K562 (cell line): ENCODE data around the gene PYGO2. TPM values are rescaled to one million over a fixed set of nuclear protein-coding genes. Genes with fewer than 3 reads are reported as not detected.

Experiments used
- CREB3 ChIP-seq: fragments of 450-650 bp; conservative IDR thresholded peaks from 2 replicates; pipeline ENCODE4 v1.6.1; 2016; ENCODE audit warnings: missing genetic modification characterization, low read depth, mild to moderate bottlenecking, missing compliant biosample characterization, moderate library complexity
- MYC ChIP-seq, 2 experiments: fragments of 250-450 bp in 1 of 2; sonication (Bioruptor Pico) in 1 of 2; IDR thresholded peaks; 2 replicates each; pipeline versions ENCODE4 v1.5.1 to v1.6.1; 2012 to 2021; ENCODE audit warnings: low read depth in 2 of 2, borderline replicate concordance in 1 of 2, improper control_type of control experiment in 1 of 2, low read length in 1 of 2, mild to moderate bottlenecking in 1 of 2, moderate library complexity in 1 of 2
- REST ChIP-seq, 2 experiments: fragments of 450-650 bp; formaldehyde crosslinking in 1 of 2; IDR thresholded peaks; 2 replicates each; pipeline versions ENCODE4 v1.4.0 to v1.6.1; 2014 to 2020; ENCODE audit warnings: mild to moderate bottlenecking in 2 of 2, borderline replicate concordance in 1 of 2, low read depth in 1 of 2
- VEZF1 ChIP-seq: fragments of 200-800 bp; sonication (Bioruptor generic); IDR thresholded peaks from 2 replicates; pipeline ENCODE4 v1.6.1; 2017; ENCODE audit warnings: missing genetic modification characterization, missing compliant biosample characterization
- YY1 ChIP-seq, 3 experiments: IDR thresholded peaks; 2 replicates each; pipeline ENCODE4 v1.6.1; 2011; ENCODE audit warnings: low read length in 2 of 3, mild to moderate bottlenecking in 2 of 3, moderate library complexity in 2 of 3, borderline replicate concordance in 1 of 3, control low read depth in 1 of 3, low read depth in 1 of 3; ENCODE audit not compliant: insufficient read depth in 3 of 3, insufficient replicate concordance in 2 of 3, control insufficient read depth in 1 of 3, insufficient read length in 1 of 3; ENCODE audit errors: extremely low read depth in 1 of 3
- ZNF830 ChIP-seq: fragments of 250-450 bp; sonication (Bioruptor Pico); IDR thresholded peaks from 2 replicates; pipeline ENCODE4 v1.5.0; 2021; ENCODE audit warnings: mild to moderate bottlenecking
- polyA plus RNA-seq, 8 experiments: library from polyadenylated mRNA; depleted of rRNA in 4 of 8; stranded (reverse) in 5 of 8; unstranded in 3 of 8; fragments of >200 nt; fragmentation: Nextera tagmentation in 2 of 8; fragmentation: Illumina TruSeq in 1 of 8; extraction: Ambion mirVana in 2 of 8; extraction: Trizol in 1 of 8; gene quantifications; 2 replicates each; pipeline versions ENCODE4 v1.2.1 to v1.2.3, GENCODE V29; 2011 to 2014; ENCODE audit warnings: inconsistent platforms in 1 of 8, missing spikeins in 1 of 8
- total RNA-seq, 7 experiments: library from RNA; depleted of rRNA in 6 of 7; stranded (reverse); fragments of >200 nt in 6 of 7; fragmentation: Illumina TruSeq in 2 of 7; extraction: Trizol in 2 of 7; gene quantifications; 2 replicates each; pipeline versions ENCODE4 v1.2.1 to v1.2.3, GENCODE V29; 2011 to 2021; ENCODE audit warnings: low replicate concordance in 1 of 7

PYGO2 gene
- total and polyA plus RNA-seq, 9 of the 15 experiments (the other 6 are each of a cell fraction or from before 2014, with no cell fraction given) = 8.3 to 36.2 (median 18.2) TPM

- TF ChIP-seq REST (IDR thresholded peaks at IDR 0.05; ENCODE audit: borderline replicate concordance) (peak; percentile 85), REST (CRISPR knock-in tag; IDR thresholded peaks at IDR 0.05; ENCODE audit: low read depth) (no peak; the same call in 1 of the 2 replicates), VEZF1 (peak; percentile 87), ZNF830 (peak; percentile 90), YY1 (IDR thresholded peaks at IDR 0.05; ENCODE audit: borderline replicate concordance in 1 of 3, control insufficient read depth in 1 of 3, extremely low read depth in 1 of 3, insufficient read depth in 3 of 3, insufficient read length in 1 of 3, insufficient replicate concordance in 2 of 3, low read depth in 1 of 3, low read length in 2 of 3) (peak in 1 of 3 experiments; percentile 69), CREB3 (no peak), MYC (IDR thresholded peaks at IDR 0.05; ENCODE audit: low read depth, low read length) (peak; percentile 77), MYC (CRISPR knock-in tag; IDR thresholded peaks at IDR 0.05; ENCODE audit: borderline replicate concordance, low read depth) (peak; percentile 81; the same call in 1 of the 2 replicates)
Observed at GRCh38 chr1:155000726-155001424, 39.3 kb upstream of the PYGO2 start (continued).
